Kidney epithelial cell (primary cell): Measurements from ENCODE around the gene ANKMY1. TPM values are rescaled to one million over a fixed set of nuclear protein-coding genes. Genes with fewer than 3 reads are reported as not detected.

ENCODE experiments used
- DNase-seq: peaks from one replicate; pipeline ENCODE4 v3.0.0-alpha.2; 2010; ENCODE audit warnings: low read depth
- H3K27me3 ChIP-seq: 2 replicates; pipeline ENCODE4 v1.6.0; 2011; ENCODE audit warnings: low read length; ENCODE audit not compliant: control insufficient read depth, insufficient read depth
- H3K36me3 ChIP-seq: 2 replicates; pipeline ENCODE4 v1.5.1; 2011; ENCODE audit warnings: low read length; ENCODE audit not compliant: control insufficient read depth, insufficient read depth
- H3K4me3 ChIP-seq: 2 replicates; pipeline ENCODE4 v1.5.1; 2011; ENCODE audit warnings: low read depth, mild to moderate bottlenecking, control low read depth, low read length
- CTCF ChIP-seq: IDR thresholded peaks from 2 replicates; pipeline ENCODE4 v1.5.1; 2011; ENCODE audit warnings: mild to moderate bottlenecking, moderate library complexity, low read length, control low read depth, inconsistent platforms; ENCODE audit not compliant: insufficient read depth, poor library complexity, severe bottlenecking
- total RNA-seq: library from RNA; depleted of rRNA; stranded (reverse); fragments of >200 nt; gene quantifications from 2 replicates; pipeline ENCODE4 v1.2.3, GENCODE V29; 2015

ANKMY1 gene
- total RNA-seq, 1 donor from 2014 or later, result 7.1 TPM

- Histone ChIP-seq H3K4me3 (no peak overlapping the region), H3K27me3 (peaks cover 2% of the 10 kb centered on the region), H3K36me3 (no peaks in the 10 kb centered on the region)
- no peak for DNase-seq
- no peak for TF ChIP-seq CTCF
Measured at GRCh38 chr2:240441326-240441992, 116.3 kb downstream of the ANKMY1 start.

DNA sequence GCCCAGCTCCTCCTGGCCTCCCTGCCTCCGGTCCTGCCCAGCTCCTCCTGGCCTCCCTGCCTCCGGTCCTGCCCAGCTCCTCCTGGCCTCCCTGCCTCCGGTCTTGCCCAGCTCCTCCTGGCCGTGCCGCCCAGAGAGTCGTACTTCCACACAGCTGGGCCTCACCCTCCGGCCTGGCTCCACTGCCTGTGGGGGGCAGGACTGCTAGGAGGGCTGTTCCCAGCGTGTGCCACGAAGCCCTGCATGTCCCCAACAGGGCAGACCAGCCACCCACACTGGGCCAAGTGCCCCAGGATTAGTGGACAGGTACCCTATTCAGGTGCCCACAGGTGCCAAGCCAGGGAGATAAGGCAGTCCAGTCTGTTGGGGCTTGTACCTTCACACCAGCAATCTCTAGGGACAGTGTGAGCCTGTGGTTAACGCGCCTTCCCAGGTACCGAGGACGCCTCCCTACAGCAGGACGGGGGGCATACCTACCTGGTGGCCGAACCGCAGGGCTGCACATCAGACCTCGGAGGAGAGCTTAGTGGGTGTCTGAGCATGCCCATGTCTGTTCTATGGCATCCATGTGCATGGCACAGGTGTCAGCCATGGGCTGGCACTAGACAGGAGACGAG, 117.0 kb downstream of the ANKMY1 start:
- no peaks in the 10 kb centered on the region for H3K36me3 ChIP-seq
- DNase-seq, result no peak
- no peak for TF ChIP-seq CTCF
- H3K4me3 ChIP-seq, result no peak overlapping the region
- peaks cover 2% of the 10 kb centered on the region for H3K27me3 ChIP-seq

GRCh38 chr2:240440251-240440650, 117.5 kb downstream of the ANKMY1 start:
- Histone ChIP-seq H3K4me3 (no peak overlapping the region), H3K36me3 (no peaks in the 10 kb centered on the region), H3K27me3 (peaks cover 2% of the 10 kb centered on the region)
- TF ChIP-seq CTCF, result no peak
- no peak for DNase-seq

DNA sequence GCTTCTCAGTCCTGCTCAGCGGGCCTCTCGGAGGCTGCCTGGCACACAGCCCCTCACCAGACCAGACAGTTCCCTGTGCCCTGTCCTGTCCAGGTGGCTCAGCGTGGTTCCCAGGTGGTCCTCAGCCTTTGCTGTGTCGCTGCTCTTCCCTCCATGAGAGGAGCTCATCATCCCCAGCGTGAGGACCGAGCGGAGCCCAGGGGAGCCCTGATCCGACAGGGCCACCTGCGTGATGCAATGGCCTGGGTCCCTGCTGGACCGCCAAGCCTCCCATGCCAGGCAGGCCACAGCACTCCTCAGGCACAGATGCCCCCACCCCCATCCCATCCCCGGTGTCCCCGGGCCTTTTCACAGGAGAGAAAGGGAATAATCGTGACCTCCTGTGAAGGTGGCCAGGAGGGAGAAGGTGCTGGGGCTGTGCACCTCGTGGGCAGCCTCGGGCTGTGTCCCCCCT, 118.1 kb downstream of the ANKMY1 start:
- Histone ChIP-seq H3K4me3 (no peak overlapping the region), H3K36me3 (no peaks in the 10 kb centered on the region), H3K27me3 (peaks cover 2% of the 10 kb centered on the region)
- no peak for TF ChIP-seq CTCF
- DNase-seq, result no peak

GRCh38 chr2:240438810-240439697, 118.7 kb downstream of the ANKMY1 start:
- no peak for TF ChIP-seq CTCF
- no peak overlapping the region for H3K4me3 ChIP-seq
- H3K36me3 ChIP-seq, result no peaks in the 10 kb centered on the region
- H3K27me3 ChIP-seq, result peaks cover 2% of the 10 kb centered on the region
- no peak for DNase-seq
